Posterior cingulate gyrus (tissue), 11 donors: ENCODE measurements around the gene PLA2G2C.

Source experiments
- DNase-seq, 10 donors: peaks; one replicate each; pipeline versions ENCODE4 v3.0.0 to v3.0.0-alpha.2; 2020 to 2021; ENCODE audit warnings: mixed read lengths in 3 of 10
- intact Hi-C: fragments of 100-400 bp; cut with DNase I; formaldehyde crosslinking; loops from one replicate; pipeline ENCODE4 v1.15.1; 2023

The PLA2G2C gene

GRCh38 chr1:20210736-20211460, 24.6 kb upstream of the PLA2G2C start:
- no peak for DNase-seq
- intact Hi-C loops, result loop anchor here (10.0 kb wide), 1 partner anchor 154 kb away; no protein-coding TSS in a partner anchor

- DNase-seq, result no peak
- intact Hi-C loops, result no loop called here
Measured at GRCh38 chr1:20209471-20209870, 23.2 kb upstream of the PLA2G2C start.

GRCh38 chr1:20207546-20207945, 21.2 kb upstream of the PLA2G2C start:
- intact Hi-C loops, result no loop called here

GRCh38 chr1:20202166-20202565, 15.8 kb upstream of the PLA2G2C start:
- no peak for DNase-seq
- intact Hi-C loops, result no loop called here

More at GRCh38 chr1:20207546-20207945, 21.2 kb upstream of the PLA2G2C start:
- no peak for DNase-seq

- intact Hi-C loops, result no loop called here
- no peak for DNase-seq
Measured at GRCh38 chr1:20200966-20201365, 14.6 kb upstream of the PLA2G2C start.

GRCh38 chr1:20199840-20200239, 13.5 kb upstream of the PLA2G2C start:
- DNase-seq, result no peak
- intact Hi-C loops, result no loop called here

GRCh38 chr1:20199403-20199802, 13.1 kb upstream of the PLA2G2C start:
- intact Hi-C loops, result no loop called here
- no peak for DNase-seq

- no peak for DNase-seq
- intact Hi-C loops, result no loop called here
Measured at GRCh38 chr1:20198918-20199317, 12.6 kb upstream of the PLA2G2C start.

- intact Hi-C loops, result no loop called here
- DNase-seq, result no peak
Measured at GRCh38 chr1:20198296-20198695, 12.0 kb upstream of the PLA2G2C start.

- intact Hi-C loops, result no loop called here
- no peak for DNase-seq
Measured at GRCh38 chr1:20197329-20197791, 11.0 kb upstream of the PLA2G2C start.

GRCh38 chr1:20195462-20195780, 9.1 kb upstream of the PLA2G2C start:
- DNase-seq, result no peak
- intact Hi-C loops, result loop anchor here (2.0 kb wide), 1 partner anchor 277 kb away; no protein-coding TSS in a partner anchor

GRCh38 chr1:20194757-20195461, 8.6 kb upstream of the PLA2G2C start:
- intact Hi-C loops, result loop anchor here (2.0 kb wide), 1 partner anchor 276 kb away; no protein-coding TSS in a partner anchor

GRCh38 chr1:20194224-20194623, 7.9 kb upstream of the PLA2G2C start:
- peak in 1 of 10 donors; percentile 88 for DNase-seq
- intact Hi-C loops, result loop anchor here (2.0 kb wide), 1 partner anchor 275 kb away; no protein-coding TSS in a partner anchor

More at GRCh38 chr1:20194757-20195461, 8.6 kb upstream of the PLA2G2C start:
- DNase-seq, result peak in 8 of 10 donors; percentile 55 to 94 (median 66)

GRCh38 chr1:20192871-20193411, 6.6 kb upstream of the PLA2G2C start:
- peak in 1 of 10 donors; percentile 11 for DNase-seq
- intact Hi-C loops, result no loop called here

- peak in 1 of 10 donors; percentile 57 for DNase-seq
- intact Hi-C loops, result no loop called here
Measured at GRCh38 chr1:20192364-20192763, 6.0 kb upstream of the PLA2G2C start.

GRCh38 chr1:20191266-20191825, 5.0 kb upstream of the PLA2G2C start:
- DNase-seq, result peak in 1 of 10 donors; percentile 69
- intact Hi-C loops, result no loop called here

- intact Hi-C loops, result no loop called here
- peak in 3 of 10 donors; percentile 43 to 89 (median 51) for DNase-seq
Measured at GRCh38 chr1:20190256-20191160, 4.2 kb upstream of the PLA2G2C start.

- intact Hi-C loops, result no loop called here
- peak in 2 of 10 donors; percentile 68 to 78 for DNase-seq
Measured at GRCh38 chr1:20189664-20190063, 3.3 kb upstream of the PLA2G2C start.

- intact Hi-C loops, result no loop called here
- peak in 1 of 10 donors; percentile 4 for DNase-seq
Measured at GRCh38 chr1:20188455-20188817, 2.1 kb upstream of the PLA2G2C start.
